ENCODE results near the gene SLC30A1.
"Not testable (repeated sequence)": the region's sequence is repeated elsewhere in the genome, so short reads cannot be mapped to it uniquely, and the experiment has no call there.

DNA sequence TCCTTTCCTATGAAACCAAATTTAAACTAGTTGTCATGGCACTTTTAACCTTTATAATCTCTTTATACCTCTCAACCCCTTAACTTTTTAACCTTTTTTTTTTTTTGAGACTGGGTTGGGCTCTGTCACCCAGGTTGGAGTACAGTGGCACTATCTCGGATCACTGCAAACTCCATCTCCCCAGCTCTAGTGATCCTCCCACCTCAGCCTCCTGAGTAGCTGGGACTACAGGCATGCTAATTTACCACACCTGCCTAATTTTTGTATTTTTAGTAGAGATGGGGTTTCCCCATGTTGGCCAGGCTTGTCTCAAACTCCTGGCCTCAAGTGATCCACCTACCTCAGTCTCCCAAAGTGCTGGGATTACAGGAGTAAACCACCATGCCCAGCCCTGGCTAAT lies 8.6 kb downstream of the SLC30A1 start:
- TF ChIP-seq, protein P1, sequence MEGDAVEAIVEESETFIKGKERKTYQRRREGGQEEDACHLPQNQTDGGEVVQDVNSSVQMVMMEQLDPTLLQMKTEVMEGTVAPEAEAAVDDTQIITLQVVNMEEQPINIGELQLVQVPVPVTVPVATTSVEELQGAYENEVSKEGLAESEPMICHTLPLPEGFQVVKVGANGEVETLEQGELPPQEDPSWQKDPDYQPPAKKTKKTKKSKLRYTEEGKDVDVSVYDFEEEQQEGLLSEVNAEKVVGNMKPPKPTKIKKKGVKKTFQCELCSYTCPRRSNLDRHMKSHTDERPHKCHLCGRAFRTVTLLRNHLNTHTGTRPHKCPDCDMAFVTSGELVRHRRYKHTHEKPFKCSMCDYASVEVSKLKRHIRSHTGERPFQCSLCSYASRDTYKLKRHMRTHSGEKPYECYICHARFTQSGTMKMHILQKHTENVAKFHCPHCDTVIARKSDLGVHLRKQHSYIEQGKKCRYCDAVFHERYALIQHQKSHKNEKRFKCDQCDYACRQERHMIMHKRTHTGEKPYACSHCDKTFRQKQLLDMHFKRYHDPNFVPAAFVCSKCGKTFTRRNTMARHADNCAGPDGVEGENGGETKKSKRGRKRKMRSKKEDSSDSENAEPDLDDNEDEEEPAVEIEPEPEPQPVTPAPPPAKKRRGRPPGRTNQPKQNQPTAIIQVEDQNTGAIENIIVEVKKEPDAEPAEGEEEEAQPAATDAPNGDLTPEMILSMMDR (IDR thresholded peaks at IDR 0.05), result not testable (repeated sequence)
- not testable (repeated sequence) for TF ChIP-seq POLR2A (IDR thresholded peaks at IDR 0.05)

Data from ovary (tissue), 3 donors.